GM19099 (cell line): ENCODE results near the gene ARHGEF17.

ENCODE experiments used
- POLR2A ChIP-seq: IDR thresholded peaks from 3 replicates; pipeline ENCODE4 v1.6.1; 2011; ENCODE audit warnings: low read depth; ENCODE audit not compliant: insufficient read length; ENCODE audit errors: extremely low read depth

ARHGEF17 gene

GRCh38 chr11:73342633-73343032 is 34.6 kb downstream of the ARHGEF17 start:
- TF ChIP-seq POLR2A = no peak

GRCh38 chr11:73343076-73343873 is 35.2 kb downstream of the ARHGEF17 start:
- no peak for TF ChIP-seq POLR2A

- TF ChIP-seq POLR2A = no peak
These were observed 36.1 kb downstream of the ARHGEF17 start for GRCh38 chr11:73344191-73344607.

- TF ChIP-seq POLR2A = no peak
These were observed 37.5 kb downstream of the ARHGEF17 start for GRCh38 chr11:73345481-73346160.

- no peak for TF ChIP-seq POLR2A
These were observed 38.3 kb downstream of the ARHGEF17 start for GRCh38 chr11:73346186-73346935.

- no peak for TF ChIP-seq POLR2A
These were observed 39.0 kb downstream of the ARHGEF17 start for GRCh38 chr11:73347067-73347466.

GRCh38 chr11:73348838-73349237 is 40.8 kb downstream of the ARHGEF17 start:
- no peak for TF ChIP-seq POLR2A

- TF ChIP-seq POLR2A = no peak
These were observed 41.6 kb downstream of the ARHGEF17 start for GRCh38 chr11:73349633-73350032.

- no peak for TF ChIP-seq POLR2A
These were observed 43.0 kb downstream of the ARHGEF17 start for GRCh38 chr11:73350908-73351636.

GRCh38 chr11:73353422-73353821 is 45.3 kb downstream of the ARHGEF17 start:
- TF ChIP-seq POLR2A = no peak

GRCh38 chr11:73355109-73355508 is 47.0 kb downstream of the ARHGEF17 start:
- TF ChIP-seq POLR2A = no peak

- TF ChIP-seq POLR2A = no peak
These were observed 49.1 kb downstream of the ARHGEF17 start for GRCh38 chr11:73356979-73357860.

- TF ChIP-seq POLR2A = no peak
These were observed 50.0 kb downstream of the ARHGEF17 start for GRCh38 chr11:73358071-73358470.

- TF ChIP-seq POLR2A = no peak
These were observed 51.3 kb downstream of the ARHGEF17 start for GRCh38 chr11:73359341-73359740.
